Mucosa of gallbladder (tissue), 1 donor: ENCODE measurements around the gene NPVF. TPM values are rescaled to one million over a fixed set of nuclear protein-coding genes. Genes with fewer than 3 reads are reported as not detected.

ENCODE experiments used
- total RNA-seq: library from RNA; stranded (reverse); gene quantifications from one replicate; pipeline ENCODE4 v1.2.1, GENCODE V29; 2021
- donor health status: DM: no; HTN: no; CAD: no.

The NPVF gene
- total RNA-seq, 1 donor from 2014 or later, result not detected

Other genes starting within 250 kb of the NPVF start
- gene OSBPL3, start 248.3 kb downstream of the NPVF start, total RNA-seq, result 20.5 TPM
- gene CYCS, start 103.2 kb downstream of the NPVF start, total RNA-seq, result 120 TPM